ENCODE measurements around the gene COMMD1.
"Not testable (repeated sequence)": the region's sequence is repeated elsewhere in the genome, so short reads cannot be mapped to it uniquely, and the experiment has no call there.

Gene COMMD1

GRCh38 chr2:61887717-61888266 is 17.7 kb upstream of the COMMD1 start:
- Histone ChIP-seq H3K9ac (ENCODE audit: low read depth, low read length) (peak overlapping the region; percentile 99), H3K27ac (ENCODE audit: low read depth, low read length) (peak overlapping the region; percentile 91), H3K4me1 (ENCODE audit: insufficient read depth, low read length) (no peaks in the 10 kb centered on the region), H3K27me3 (ENCODE audit: insufficient read depth, low read length) (no peaks in the 10 kb centered on the region), H3K9me3 (ENCODE audit: insufficient read depth, low read depth, low read length) (no peaks in the 10 kb centered on the region), H3K4me3 (ENCODE audit: low read length) (peak overlapping the region; percentile 96), H3K36me3 (ENCODE audit: insufficient read depth, low read length) (peaks cover 36% of the 10 kb centered on the region)
- WGBS, result under 1% methylated on average over 17 of the region's 18 CpGs

GRCh38 chr2:61888267-61889055 is 17.0 kb upstream of the COMMD1 start, which contains the start of gene CCT4:
Gene CCT4 (minus strand): TSS chr2:61888656. CDS start chr2:61888507, 149 bp downstream.
- WGBS, result 2% methylated on average over 74 of the region's 74 CpGs
- peak within 1 kb of the TSS; percentile 96 for H3K4me3 ChIP-seq (ENCODE audit: low read length)
- no peaks in the 10 kb centered on the region for H3K27me3 ChIP-seq (ENCODE audit: insufficient read depth, low read length)
- peak within 1 kb of the TSS; percentile 99 for H3K9ac ChIP-seq (ENCODE audit: low read depth, low read length)
- peaks cover 29% of the 10 kb centered on the region for H3K36me3 ChIP-seq (ENCODE audit: insufficient read depth, low read length)
- peak within 1 kb of the TSS; percentile 91 for H3K27ac ChIP-seq (ENCODE audit: low read depth, low read length)
- no peaks in the 10 kb centered on the region for H3K9me3 ChIP-seq (ENCODE audit: insufficient read depth, low read depth, low read length)
- no peaks in the 10 kb centered on the region for H3K4me1 ChIP-seq (ENCODE audit: insufficient read depth, low read length)

GRCh38 chr2:61898810-61899209 is 6.7 kb upstream of the COMMD1 start:
- Histone ChIP-seq H3K4me1 (ENCODE audit: insufficient read depth, low read length) (no peaks in the 10 kb centered on the region), H3K9me3 (ENCODE audit: insufficient read depth, low read depth, low read length) (no peaks in the 10 kb centered on the region), H3K27ac (ENCODE audit: low read depth, low read length) (no peak overlapping the region), H3K27me3 (ENCODE audit: insufficient read depth, low read length) (no peaks in the 10 kb centered on the region), H3K9ac (ENCODE audit: low read depth, low read length) (no peak overlapping the region), H3K4me3 (ENCODE audit: low read length) (no peak overlapping the region), H3K36me3 (ENCODE audit: insufficient read depth, low read length) (no peaks in the 10 kb centered on the region)
- WGBS, result 35% methylated on average over 1 of the region's 2 CpGs

DNA sequence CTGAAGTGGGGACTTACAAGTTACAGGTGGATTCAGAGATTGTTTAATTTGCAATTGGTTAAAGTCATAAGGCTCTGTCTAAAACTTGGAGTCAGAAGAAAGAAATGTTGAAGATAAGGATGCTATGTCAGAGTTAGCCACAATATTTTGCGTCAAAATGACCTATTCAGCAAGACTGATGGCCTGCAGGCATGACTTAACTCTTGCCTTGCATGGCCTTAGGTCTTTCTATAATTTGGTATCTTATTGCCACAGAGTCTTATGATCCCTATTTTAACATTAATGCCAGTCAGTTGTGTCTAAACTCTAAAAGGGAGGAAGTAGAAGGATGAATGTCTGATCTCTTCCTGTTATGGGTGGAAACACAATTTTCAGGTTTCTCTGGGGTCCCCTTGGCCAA is 5.2 kb upstream of the COMMD1 start:
- H3K9ac ChIP-seq (ENCODE audit: low read depth, low read length), result no peak overlapping the region
- no peaks in the 10 kb centered on the region for H3K27me3 ChIP-seq (ENCODE audit: insufficient read depth, low read length)
- whole genome bisulfite sequencing, result 90% methylated on average over 1 of the region's 1 CpG
- no peak overlapping the region for H3K27ac ChIP-seq (ENCODE audit: low read depth, low read length)
- no peaks in the 10 kb centered on the region; the same call in 1 of the 2 replicates for H3K4me1 ChIP-seq (ENCODE audit: insufficient read depth, low read length)
- H3K36me3 ChIP-seq (ENCODE audit: insufficient read depth, low read length), result no peaks in the 10 kb centered on the region
- H3K4me3 ChIP-seq (ENCODE audit: low read length), result no peak overlapping the region
- H3K9me3 ChIP-seq (ENCODE audit: insufficient read depth, low read depth, low read length), result no peaks in the 10 kb centered on the region

GRCh38 chr2:61906186-61906470 is 654 bp downstream of the COMMD1 start:
- no peaks in the 10 kb centered on the region for H3K9me3 ChIP-seq (ENCODE audit: insufficient read depth, low read depth, low read length)
- H3K4me3 ChIP-seq (ENCODE audit: low read length), result peak overlapping the region; percentile 87
- no peaks in the 10 kb centered on the region for H3K27me3 ChIP-seq (ENCODE audit: insufficient read depth, low read length)
- no peak overlapping the region for H3K27ac ChIP-seq (ENCODE audit: low read depth, low read length)
- H3K36me3 ChIP-seq (ENCODE audit: insufficient read depth, low read length), result no peaks in the 10 kb centered on the region
- WGBS, result 4% methylated on average over 5 of the region's 6 CpGs
- H3K4me1 ChIP-seq (ENCODE audit: insufficient read depth, low read length), result no peaks in the 10 kb centered on the region; the same call in 1 of the 2 replicates
- peak overlapping the region; percentile 85 for H3K9ac ChIP-seq (ENCODE audit: low read depth, low read length)

- H3K27ac ChIP-seq (ENCODE audit: low read depth, low read length), result no peak overlapping the region
- WGBS, result 92% methylated on average over 8 of the region's 8 CpGs
- no peak overlapping the region for H3K9ac ChIP-seq (ENCODE audit: low read depth, low read length)
- no peaks in the 10 kb centered on the region for H3K36me3 ChIP-seq (ENCODE audit: insufficient read depth, low read length)
- no peaks in the 10 kb centered on the region for H3K27me3 ChIP-seq (ENCODE audit: insufficient read depth, low read length)
- no peaks in the 10 kb centered on the region; the same call in 1 of the 2 replicates for H3K4me1 ChIP-seq (ENCODE audit: insufficient read depth, low read length)
- H3K4me3 ChIP-seq (ENCODE audit: low read length), result no peak overlapping the region
- H3K9me3 ChIP-seq (ENCODE audit: insufficient read depth, low read depth, low read length), result no peaks in the 10 kb centered on the region
These were observed 3.6 kb downstream of the COMMD1 start for GRCh38 chr2:61909116-61909515.

DNA sequence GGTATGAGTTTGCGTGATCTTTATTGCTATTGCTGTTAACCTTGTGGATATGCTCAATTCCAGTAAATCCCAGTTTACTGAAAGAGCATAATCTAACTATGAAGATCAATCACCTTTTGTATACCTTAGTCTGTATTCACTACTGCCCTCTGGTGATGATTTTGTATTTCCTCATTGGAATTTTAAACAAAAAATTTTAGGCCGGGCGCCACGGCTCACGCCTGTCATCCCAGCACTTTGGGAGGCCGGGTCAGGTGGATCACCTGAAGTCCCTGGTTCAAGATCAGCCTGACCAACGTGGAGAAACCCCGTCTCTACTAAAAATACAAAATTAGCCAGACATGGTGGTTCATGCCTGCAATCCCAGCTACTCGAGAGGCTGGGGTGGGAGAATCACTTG is 5.1 kb downstream of the COMMD1 start:
- Histone ChIP-seq H3K27me3 (ENCODE audit: insufficient read depth, low read length) (no peaks in the 10 kb centered on the region), H3K36me3 (ENCODE audit: insufficient read depth, low read length) (no peaks in the 10 kb centered on the region), H3K4me3 (ENCODE audit: low read length) (no peak overlapping the region), H3K9ac (ENCODE audit: low read depth, low read length) (no peak overlapping the region), H3K4me1 (ENCODE audit: insufficient read depth, low read length) (no peaks in the 10 kb centered on the region), H3K27ac (ENCODE audit: low read depth, low read length) (no peak overlapping the region), H3K9me3 (ENCODE audit: insufficient read depth, low read depth, low read length) (no peaks in the 10 kb centered on the region)
- 90% methylated on average over 8 of the region's 9 CpGs for WGBS

- H3K27ac ChIP-seq (ENCODE audit: low read depth, low read length), result no peak overlapping the region
- 93% methylated on average over 4 of the region's 4 CpGs for WGBS
- H3K27me3 ChIP-seq (ENCODE audit: insufficient read depth, low read length), result no peaks in the 10 kb centered on the region
- no peaks in the 10 kb centered on the region for H3K36me3 ChIP-seq (ENCODE audit: insufficient read depth, low read length)
- H3K4me3 ChIP-seq (ENCODE audit: low read length), result no peak overlapping the region
- H3K9me3 ChIP-seq (ENCODE audit: insufficient read depth, low read depth, low read length), result no peaks in the 10 kb centered on the region
- no peak overlapping the region for H3K9ac ChIP-seq (ENCODE audit: low read depth, low read length)
- no peaks in the 10 kb centered on the region for H3K4me1 ChIP-seq (ENCODE audit: insufficient read depth, low read length)
These were observed 6.0 kb downstream of the COMMD1 start for GRCh38 chr2:61911510-61911909.

DNA sequence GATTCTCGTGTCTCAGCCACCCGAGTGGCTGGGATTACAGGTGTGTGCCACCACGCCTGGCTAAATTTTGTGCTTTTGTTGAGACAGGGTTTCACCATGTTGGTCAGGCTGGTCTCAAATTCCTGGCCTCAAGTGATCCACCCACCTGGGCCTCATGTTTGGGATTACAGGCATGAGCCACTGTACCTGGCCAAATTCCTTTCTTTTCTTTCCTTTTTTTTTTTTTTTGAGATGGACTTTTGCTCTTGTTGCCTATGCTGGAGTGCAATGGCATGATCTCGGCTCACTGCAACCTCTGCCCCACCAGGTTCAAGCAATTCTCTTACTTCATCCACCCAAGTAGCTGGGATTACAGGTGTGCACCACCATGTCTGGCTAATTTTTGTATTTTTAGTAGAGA is 9.3 kb downstream of the COMMD1 start:
- not testable (repeated sequence) for H3K27me3 ChIP-seq (ENCODE audit: insufficient read depth, low read length); H3K4me1 ChIP-seq (ENCODE audit: insufficient read depth, low read length); H3K9ac ChIP-seq (ENCODE audit: low read depth, low read length); H3K27ac ChIP-seq (ENCODE audit: low read depth, low read length); H3K9me3 ChIP-seq (ENCODE audit: insufficient read depth, low read depth, low read length); H3K4me3 ChIP-seq (ENCODE audit: low read length); H3K36me3 ChIP-seq (ENCODE audit: insufficient read depth, low read length)
- WGBS, result 96% methylated on average over 4 of the region's 4 CpGs

DNA sequence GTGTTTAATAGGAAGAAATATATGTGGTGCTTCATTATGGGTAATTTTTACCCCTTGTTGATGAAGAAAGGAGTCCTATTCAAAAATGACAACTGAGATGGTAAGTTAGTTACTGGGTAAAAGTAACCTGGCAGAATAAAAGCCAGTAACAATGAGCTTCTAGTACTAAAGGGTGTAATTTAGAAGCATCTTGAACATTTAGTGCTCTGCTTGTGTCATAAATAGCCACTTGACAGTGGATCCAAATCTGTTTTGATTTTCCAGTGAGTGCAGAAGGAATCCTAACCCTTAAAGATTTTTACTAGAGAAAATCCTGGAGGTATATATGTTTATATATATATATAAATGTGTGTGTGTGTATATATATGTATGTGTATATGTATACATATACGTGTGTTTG is 15.1 kb downstream of the COMMD1 start:
- no peaks in the 10 kb centered on the region for H3K36me3 ChIP-seq (ENCODE audit: insufficient read depth, low read length)
- no CpG with 5 or more reads among the region's 1 CpG for WGBS

DNA sequence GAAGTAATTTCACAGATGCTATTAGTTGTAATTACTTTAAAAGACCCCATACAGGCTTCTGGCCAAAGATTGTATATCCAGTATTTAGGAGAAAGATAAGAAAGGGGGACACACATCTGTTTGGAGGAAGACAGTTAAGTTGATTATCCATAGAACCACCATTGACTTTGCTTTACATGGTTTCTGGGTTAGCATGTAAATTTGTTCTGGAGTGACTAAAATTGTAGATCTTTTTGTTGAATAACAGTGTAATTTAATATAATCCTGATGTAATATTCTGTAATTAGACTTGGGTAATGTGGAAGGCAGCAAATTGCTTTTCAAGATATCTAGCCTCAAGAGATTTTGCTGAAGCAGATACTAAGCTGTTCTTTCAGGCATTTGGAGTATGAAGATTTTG is 17.2 kb downstream of the COMMD1 start:
- Histone ChIP-seq H3K27ac (ENCODE audit: low read depth, low read length) (no peak overlapping the region), H3K4me3 (ENCODE audit: low read length) (no peak overlapping the region), H3K4me1 (ENCODE audit: insufficient read depth, low read length) (peaks cover 11% of the 10 kb centered on the region; the same call in 1 of the 2 replicates), H3K9me3 (ENCODE audit: insufficient read depth, low read depth, low read length) (no peaks in the 10 kb centered on the region), H3K27me3 (ENCODE audit: insufficient read depth, low read length) (no peaks in the 10 kb centered on the region), H3K9ac (ENCODE audit: low read depth, low read length) (no peak overlapping the region), H3K36me3 (ENCODE audit: insufficient read depth, low read length) (no peaks in the 10 kb centered on the region)

More for the DNA sequence above, 15.1 kb downstream of the COMMD1 start:
- Histone ChIP-seq H3K9ac (ENCODE audit: low read depth, low read length) (no peak overlapping the region), H3K27me3 (ENCODE audit: insufficient read depth, low read length) (no peaks in the 10 kb centered on the region), H3K9me3 (ENCODE audit: insufficient read depth, low read depth, low read length) (no peaks in the 10 kb centered on the region), H3K27ac (ENCODE audit: low read depth, low read length) (no peak overlapping the region), H3K4me1 (ENCODE audit: insufficient read depth, low read length) (peaks cover 2% of the 10 kb centered on the region; the same call in 1 of the 2 replicates), H3K4me3 (ENCODE audit: low read length) (no peak overlapping the region)
